HepG2 (cell line): ENCODE data around the gene COASY. TPM values are rescaled to one million over a fixed set of nuclear protein-coding genes. Genes with fewer than 3 reads are reported as not detected.

Experiments used
- CCAR2 ChIP-seq: fragments of 200-400 bp; formaldehyde crosslinking; optimal IDR thresholded peaks from 2 replicates; pipeline ENCODE3; 2018; ENCODE audit warnings: low read depth, mild to moderate bottlenecking, low read length, moderate library complexity
- CEBPZ ChIP-seq: IDR thresholded peaks from 2 replicates; pipeline ENCODE4 v1.6.1; 2012; ENCODE audit warnings: low read length, improper control_type of control experiment
- E2F5 ChIP-seq: sonication (generic); formaldehyde crosslinking; conservative IDR thresholded peaks from 2 replicates; pipeline ENCODE4 v1.4.0; 2020; ENCODE audit warnings: missing genetic modification reagents
- GPN1 ChIP-seq: sonication (generic); formaldehyde crosslinking; IDR thresholded peaks from 2 replicates; pipeline ENCODE4 v1.5.1; 2020; ENCODE audit warnings: missing genetic modification reagents, borderline replicate concordance
- NFAT5 ChIP-seq: sonication (generic); formaldehyde crosslinking; IDR thresholded peaks from 2 replicates; pipeline ENCODE4 v1.4.0; 2020; ENCODE audit warnings: missing genetic modification reagents
- RBM39 ChIP-seq: fragments of 200-400 bp; formaldehyde crosslinking; IDR thresholded peaks from one replicate; pipeline ENCODE4 v1.6.1; 2018; ENCODE audit warnings: antibody characterized with exemption, mild to moderate bottlenecking, low read depth, low read length; ENCODE audit not compliant: poor library complexity, severe bottlenecking
- SMAD9 ChIP-seq: sonication (generic); formaldehyde crosslinking; IDR thresholded peaks from 2 replicates; pipeline ENCODE4 v1.5.1; 2020; ENCODE audit warnings: mild to moderate bottlenecking, missing genetic modification reagents
- SRY ChIP-seq: sonication (generic); formaldehyde crosslinking; IDR thresholded peaks from 2 replicates; pipeline ENCODE4 v1.8.0; 2022; ENCODE audit warnings: mild to moderate bottlenecking, missing genetic modification reagents
- TBL1XR1 ChIP-seq: fragments of 150-350 bp; IDR thresholded peaks from 2 replicates; pipeline ENCODE4 v1.6.1; 2014; ENCODE audit warnings: borderline replicate concordance, low read length; ENCODE audit not compliant: partially characterized antibody
- ZIK1 ChIP-seq: sonication (generic); formaldehyde crosslinking; IDR thresholded peaks from 2 replicates; pipeline ENCODE4 v1.5.0; 2020; ENCODE audit warnings: mild to moderate bottlenecking, low read depth, missing genetic modification reagents, borderline replicate concordance
- ZNF138 ChIP-seq: sonication (generic); formaldehyde crosslinking; IDR thresholded peaks from 2 replicates; pipeline ENCODE4 v1.5.0; 2020; ENCODE audit warnings: mild to moderate bottlenecking, low read depth, missing genetic modification reagents
- ZNF235 ChIP-seq: sonication (generic); formaldehyde crosslinking; IDR thresholded peaks from 2 replicates; pipeline ENCODE4 v1.8.1; 2023; ENCODE audit warnings: mild to moderate bottlenecking, missing genetic modification reagents, borderline replicate concordance
- ZNF24 ChIP-seq: fragments of 450-650 bp; IDR thresholded peaks from 2 replicates; pipeline ENCODE4 v1.6.1; 2017; ENCODE audit warnings: antibody characterized with exemption, mild to moderate bottlenecking
- ZNF251 ChIP-seq: sonication (generic); formaldehyde crosslinking; IDR thresholded peaks from 2 replicates; pipeline ENCODE4 v1.9.0; 2021; ENCODE audit warnings: mild to moderate bottlenecking, missing genetic modification reagents
- ZNF569 ChIP-seq: sonication (generic); formaldehyde crosslinking; IDR thresholded peaks from 2 replicates; pipeline ENCODE4 v1.5.0; 2020; ENCODE audit warnings: mild to moderate bottlenecking, missing genetic modification reagents, moderate library complexity, borderline replicate concordance
- ZNF614 ChIP-seq: IDR thresholded peaks from 2 replicates; pipeline ENCODE4 v1.6.1; 2018; ENCODE audit warnings: missing biosample characterization, missing genetic modification reagents, inconsistent platforms, borderline replicate concordance
- ZNF616 ChIP-seq: sonication (generic); formaldehyde crosslinking; IDR thresholded peaks from 2 replicates; pipeline ENCODE4 v1.5.0; 2020; ENCODE audit warnings: low read depth, mild to moderate bottlenecking, missing genetic modification reagents
- polyA plus RNA-seq, 8 experiments: library from polyadenylated mRNA; depleted of rRNA in 3 of 8; stranded (reverse) in 7 of 8; unstranded in 1 of 8; fragments of >200 nt; fragmentation: Illumina TruSeq in 4 of 8; extraction: Trizol in 4 of 8; gene quantifications; 2 replicates each; pipeline versions ENCODE4 v1.2.1 to v1.2.3, GENCODE V29; 2011 to 2016; ENCODE audit warnings: low read depth in 4 of 8, missing spikeins in 1 of 8, mixed read lengths in 1 of 8; ENCODE audit not compliant: insufficient read depth in 1 of 8
- total RNA-seq, 5 experiments: library from RNA; depleted of rRNA; stranded (reverse); fragments of >200 nt; fragmentation: Illumina TruSeq; extraction: Trizol; gene quantifications; 2 replicates each; pipeline ENCODE4 v1.2.3, GENCODE V29; 2016; ENCODE audit warnings: low read depth in 1 of 5

COASY gene
- total and polyA plus RNA-seq, 2 of the 13 experiments (the other 11 are each of a cell fraction or from before 2014, with no cell fraction given) = 90.7 to 125 TPM

- TF ChIP-seq GPN1 (CRISPR knock-in tag) (no peak), NFAT5 (no peak), CCAR2 (no peak), ZNF24 (no peak), ZIK1 (CRISPR knock-in tag) (no peak; the same call in 1 of the 2 replicates), TBL1XR1 (no peak), CEBPZ (no peak), RBM39 (no peak), ZNF235 (CRISPR knock-in tag) (no peak), SRY (peak; percentile 73), E2F5 (CRISPR knock-in tag) (no peak), ZNF616 (CRISPR knock-in tag) (no peak; the same call in 1 of the 2 replicates), ZNF614 (CRISPR knock-in tag) (no peak; the same call in 1 of the 2 replicates), ZNF251 (CRISPR knock-in tag) (no peak), SMAD9 (CRISPR knock-in tag) (no peak; the same call in 1 of the 2 replicates), ZNF569 (CRISPR knock-in tag) (no peak), ZNF138 (0 out of 2 replicates have a peak, but pooled peaks have one; percentile 44)
Observed at GRCh38 chr17:42562388-42563142, 617 bp downstream of the COASY start (continued).
